GM18526 (cell line): ENCODE data around the gene QSER1.

Experiments
- POLR2A ChIP-seq: IDR thresholded peaks from 3 replicates; pipeline ENCODE4 v1.6.1; 2011; ENCODE audit not compliant: insufficient read length; ENCODE audit errors: extremely low read depth

Gene QSER1

GRCh38 chr11:32916994-32917393, 24.4 kb downstream of the QSER1 start:
- TF ChIP-seq POLR2A, result no peak

DNA sequence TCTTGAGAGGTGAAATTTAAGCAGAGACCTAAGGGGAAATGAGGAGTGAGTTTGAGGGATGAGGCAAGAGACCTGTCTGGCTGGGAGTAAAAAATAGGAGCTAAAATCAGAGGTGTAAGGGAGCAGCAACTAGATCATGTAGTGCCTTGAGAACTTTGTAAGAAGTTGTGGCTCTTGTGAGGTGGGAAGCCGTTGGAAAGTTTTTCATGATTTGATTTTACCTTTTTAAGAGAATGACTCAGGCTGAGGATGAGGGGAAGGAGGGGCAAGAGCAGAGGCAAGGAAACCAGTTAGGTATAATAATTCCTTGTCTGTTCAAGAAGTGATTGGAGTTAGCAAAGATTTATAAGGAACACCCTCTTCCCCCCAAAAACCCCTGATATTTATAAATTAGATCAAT, 25.8 kb downstream of the QSER1 start:
- no peak for TF ChIP-seq POLR2A

DNA sequence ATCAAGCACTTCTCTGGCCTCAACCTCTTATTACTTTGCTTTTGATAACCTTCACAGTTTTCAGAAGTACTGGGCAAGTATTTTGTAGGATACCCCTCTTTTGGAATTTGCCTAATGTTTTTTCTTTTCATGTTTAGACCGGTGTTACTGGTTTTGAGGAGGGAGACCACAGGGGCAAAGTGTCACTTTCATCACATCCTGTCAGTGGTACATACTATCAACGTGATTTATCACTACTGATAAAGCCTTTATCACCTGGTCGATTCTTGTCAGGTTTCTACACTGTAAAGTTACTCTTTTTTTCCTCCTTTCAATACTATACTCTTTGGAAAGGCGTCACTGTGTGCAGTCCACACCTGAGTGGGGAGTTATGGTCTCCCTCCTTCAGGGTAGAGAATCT, 26.7 kb downstream of the QSER1 start:
- no peak for TF ChIP-seq POLR2A

GRCh38 chr11:32920570-32920969, 28.0 kb downstream of the QSER1 start:
- TF ChIP-seq POLR2A, result no peak

DNA sequence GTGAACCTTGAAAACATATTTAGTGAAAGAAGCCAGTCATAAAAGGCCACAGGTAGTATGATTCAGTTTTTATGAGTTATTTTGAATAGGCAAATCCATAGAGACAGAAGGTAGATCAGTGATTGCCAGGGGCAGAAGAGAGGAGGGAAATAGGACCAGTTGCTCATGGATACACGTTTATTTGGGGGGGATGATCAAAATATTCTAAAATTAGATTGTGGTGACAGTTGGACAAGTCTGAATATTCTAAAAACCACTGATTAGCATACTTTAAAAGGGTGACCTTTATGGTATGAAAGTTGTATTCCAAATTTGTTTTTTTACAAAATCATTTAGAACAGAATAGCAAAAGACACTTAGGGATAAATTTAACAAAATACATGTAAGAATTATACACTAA, 28.6 kb downstream of the QSER1 start:
- TF ChIP-seq POLR2A, result no peak

- no peak for TF ChIP-seq POLR2A
Measured at GRCh38 chr11:32931606-32932005, 39.0 kb downstream of the QSER1 start.

DNA sequence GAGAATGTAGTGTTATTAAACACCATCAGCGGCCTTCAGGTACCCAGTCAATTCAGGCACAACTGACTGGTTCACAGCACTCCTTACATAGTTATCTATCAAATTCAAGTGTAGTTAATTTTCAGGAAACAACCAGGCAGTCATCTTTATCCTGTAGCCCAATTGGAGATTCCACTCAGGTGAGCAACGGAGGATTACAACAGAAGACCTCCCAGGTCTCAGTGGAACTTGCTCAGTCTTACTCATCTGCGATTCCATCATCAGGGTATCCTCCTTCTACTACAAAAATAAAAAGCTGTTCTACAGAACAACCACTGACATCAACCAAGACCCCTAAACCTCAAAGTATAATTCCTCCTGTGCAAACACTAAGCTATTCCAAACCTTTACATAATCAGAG, 39.6 kb downstream of the QSER1 start:
- TF ChIP-seq POLR2A, result no peak

- TF ChIP-seq POLR2A, result no peak
Measured at GRCh38 chr11:32935462-32936029, 42.9 kb downstream of the QSER1 start.

- no peak for TF ChIP-seq POLR2A
Measured at GRCh38 chr11:32939046-32939445, 46.4 kb downstream of the QSER1 start.

GRCh38 chr11:32939866-32940265, 47.3 kb downstream of the QSER1 start:
- TF ChIP-seq POLR2A, result no peak

DNA sequence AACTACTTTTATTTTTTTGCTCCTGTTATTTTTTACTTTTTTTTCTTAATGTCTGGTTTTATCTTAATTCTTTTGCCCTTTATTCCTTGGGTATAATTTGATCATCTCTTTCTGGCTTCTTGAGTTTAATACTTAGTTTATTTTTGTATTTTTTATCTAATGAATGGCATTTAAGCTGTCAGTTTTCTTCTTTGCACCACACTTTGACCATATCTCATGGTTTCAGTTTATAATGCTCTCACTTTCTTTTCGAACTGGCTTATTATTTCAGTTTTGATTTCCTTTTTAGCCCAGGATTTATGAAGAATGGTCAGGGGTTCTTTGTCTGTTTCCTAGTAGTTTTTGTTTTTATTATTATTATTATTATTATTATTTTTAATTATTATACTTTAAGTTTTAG, 48.3 kb downstream of the QSER1 start:
- TF ChIP-seq POLR2A, result no peak

DNA sequence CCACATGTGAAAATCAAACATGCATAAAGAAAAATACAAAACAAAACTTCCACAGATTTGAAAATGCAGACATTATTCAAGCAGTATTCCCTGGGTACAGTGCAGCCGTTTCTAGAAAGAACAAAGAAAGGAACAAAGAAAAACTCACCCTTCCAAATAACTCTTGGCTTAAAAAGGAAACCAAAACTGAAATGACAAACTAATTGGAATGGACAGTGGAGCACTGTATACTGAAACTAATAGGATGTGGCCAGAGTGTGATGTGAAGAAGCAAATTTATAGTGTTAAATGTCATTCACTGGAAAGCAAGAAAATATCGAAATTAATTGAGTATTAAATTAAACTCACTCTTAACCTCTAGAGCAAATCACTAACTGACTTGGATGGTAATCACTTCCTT, 55.4 kb downstream of the QSER1 start:
- TF ChIP-seq POLR2A, result no peak

DNA sequence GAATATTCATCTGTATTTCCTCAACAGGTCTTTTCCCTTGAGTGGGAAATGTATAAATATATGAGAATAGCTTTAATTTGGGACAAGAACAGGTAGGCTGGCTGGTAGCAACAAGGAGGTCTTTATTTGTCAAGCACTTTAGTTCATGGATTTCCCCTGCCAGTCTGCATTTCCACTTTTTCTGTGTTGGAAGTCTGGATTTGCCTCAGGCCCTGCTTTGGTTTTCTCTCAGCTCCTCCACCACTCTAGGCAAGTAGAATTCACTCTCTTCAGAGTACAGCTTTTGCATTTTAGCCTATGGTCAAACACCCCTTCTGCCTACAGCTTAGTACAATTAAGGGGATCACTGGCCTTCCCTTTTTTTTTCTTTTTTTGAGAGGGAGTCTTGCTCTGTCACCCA, 57.1 kb downstream of the QSER1 start:
- TF ChIP-seq POLR2A, result no peak

DNA sequence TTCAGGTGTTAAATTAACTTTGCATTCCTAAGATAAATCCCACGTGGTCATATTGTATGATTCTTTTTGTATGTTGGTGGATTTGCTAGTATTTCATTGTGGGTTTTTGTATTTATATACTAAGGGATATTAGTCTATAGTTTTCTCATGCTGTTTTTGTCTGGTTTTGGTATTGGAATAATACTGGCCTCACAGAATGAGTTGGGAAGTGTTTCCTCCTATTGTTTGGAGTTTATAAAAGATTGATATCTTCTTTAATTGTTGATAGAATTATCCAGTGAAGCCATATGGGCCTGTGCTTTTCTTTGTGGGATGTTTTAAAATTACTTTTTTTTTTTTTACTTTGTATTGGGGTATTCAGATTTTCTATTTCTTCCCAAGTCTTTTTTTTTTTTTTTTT, 59.8 kb downstream of the QSER1 start:
- no peak for TF ChIP-seq POLR2A

- no peak for TF ChIP-seq POLR2A
Measured at GRCh38 chr11:32953700-32954099, 61.1 kb downstream of the QSER1 start.

- no peak for TF ChIP-seq POLR2A
Measured at GRCh38 chr11:32960553-32961164, 68.0 kb downstream of the QSER1 start.

DNA sequence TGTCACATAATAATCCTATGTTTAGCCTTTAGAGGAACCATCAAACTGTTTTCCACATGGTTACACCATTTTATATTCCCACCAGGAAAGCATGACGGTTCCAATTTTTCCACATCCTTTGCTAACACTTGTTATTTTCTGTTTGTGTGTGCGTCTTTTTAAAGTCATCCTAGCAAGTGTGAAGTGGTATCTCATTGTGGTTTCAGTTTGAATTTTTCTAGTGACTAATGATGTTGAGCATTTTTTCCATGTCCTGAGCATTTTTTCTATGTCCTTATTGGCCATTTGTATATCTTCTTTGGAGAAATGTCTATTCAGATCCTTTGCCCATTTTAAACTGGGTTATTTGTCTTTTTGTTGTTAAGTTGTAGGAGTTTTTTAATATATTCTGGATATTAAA, 69.4 kb downstream of the QSER1 start:
- TF ChIP-seq POLR2A, result no peak
